OCI-LY7 (cell line): ENCODE data around the gene OASL. TPM values are rescaled to one million over a fixed set of nuclear protein-coding genes. Genes with fewer than 3 reads are reported as not detected.

Source experiments
- BruUV-seq: library from RNA; stranded (reverse); fragments of 400-500 nt; replicated peaks from 2 replicates; lab custom pipeline; 2021; lab: Mats Ljungman, UMichigan
- CTCF ChIA-PET: fragments of 300-600 bp; sonication (Branson Sonifier 250); formaldehyde crosslinking; loops from one replicate; lab custom pipeline; 2022; ENCODE audit warnings: antibody characterized with exemption; ENCODE audit not compliant: unreplicated experiment; lab: Charles Lee
- POLR2A ChIA-PET: fragments of 300-600 bp; sonication (Branson Sonifier 250); formaldehyde crosslinking; loops from one replicate; lab custom pipeline; 2022; ENCODE audit warnings: antibody characterized with exemption; lab: Charles Lee
- DNase-seq: peaks from one replicate; pipeline ENCODE4 v3.0.0-alpha.2; 2015; ENCODE audit warnings: low spot score
- H2AFZ ChIP-seq: fragments of 200-600 bp; sonication (generic), shearing (Covaris generic); 2 replicates; pipeline ENCODE4 v1.6.1; 2014; ENCODE audit warnings: mild to moderate bottlenecking, antibody characterized with exemption, low read length, moderate library complexity
- H3K27ac ChIP-seq: fragments of 200-600 bp; sonication (generic); 2 replicates; pipeline ENCODE4 v1.5.1; 2014; ENCODE audit warnings: mixed run types, low read depth, mild to moderate bottlenecking, moderate library complexity, low read length, inconsistent platforms; ENCODE audit not compliant: poor library complexity, severe bottlenecking
- H3K36me3 ChIP-seq: fragments of 200-600 bp; sonication (generic); 2 replicates; pipeline ENCODE4 v1.6.1; 2014; ENCODE audit warnings: mild to moderate bottlenecking, antibody characterized with exemption, low read length, moderate library complexity, mixed read lengths; ENCODE audit not compliant: insufficient read depth
- H3K4me1 ChIP-seq: fragments of 200-600 bp; sonication (generic); 2 replicates; pipeline ENCODE4 v1.5.1; 2014; ENCODE audit warnings: mild to moderate bottlenecking, low read length; ENCODE audit not compliant: insufficient read depth, poor library complexity, severe bottlenecking
- H3K4me2 ChIP-seq: fragments of 200-600 bp; sonication (generic); 2 replicates; pipeline ENCODE4 v1.6.1; 2014; ENCODE audit warnings: mild to moderate bottlenecking, low read length
- H3K4me3 ChIP-seq: fragments of 200-600 bp; sonication (generic); 2 replicates; pipeline ENCODE4 v1.5.1; 2014; ENCODE audit warnings: mild to moderate bottlenecking, low read depth, low read length; ENCODE audit not compliant: poor library complexity, severe bottlenecking
- H3K79me2 ChIP-seq: fragments of 200-600 bp; sonication (generic); 2 replicates; pipeline ENCODE4 v1.6.1; 2016; ENCODE audit warnings: low read depth, mild to moderate bottlenecking, low read length, moderate library complexity, mixed read lengths; ENCODE audit not compliant: insufficient read depth
- H3K9me2 ChIP-seq: fragments of 200-600 bp; sonication (generic); 2 replicates; pipeline ENCODE4 v1.6.1; 2016; ENCODE audit warnings: mild to moderate bottlenecking, low read length, mixed read lengths; ENCODE audit not compliant: insufficient read depth
- H3K9me3 ChIP-seq: fragments of 200-600 bp; sonication (generic); 2 replicates; pipeline ENCODE4 v1.6.1; 2014; ENCODE audit warnings: mild to moderate bottlenecking, mixed run types, low read length, mixed read lengths
- H4K20me1 ChIP-seq: fragments of 200-600 bp; sonication (generic); 2 replicates; pipeline ENCODE4 v1.6.1; 2014; ENCODE audit warnings: mild to moderate bottlenecking, antibody characterized with exemption, low read length, moderate library complexity, mixed read lengths; ENCODE audit not compliant: insufficient read depth
- CTCF ChIP-seq: fragments of 200-600 bp; sonication (generic); conservative IDR thresholded peaks from 2 replicates; pipeline ENCODE4 v1.5.1; 2014; ENCODE audit warnings: mild to moderate bottlenecking, antibody characterized with exemption, low read length, moderate library complexity, mixed read lengths
- EZH2phosphoT487 ChIP-seq: fragments of 200-600 bp; sonication (generic); IDR thresholded peaks from 2 replicates; pipeline ENCODE4 v1.6.1; 2018; ENCODE audit warnings: low read depth, borderline replicate concordance, mild to moderate bottlenecking, mixed run types, antibody characterized with exemption, low read length, moderate library complexity, mixed read lengths
- intact Hi-C: fragments of 100-400 bp; cut with micrococcal nuclease; formaldehyde crosslinking; loops from one replicate; pipeline ENCODE4 v1.10.0; 2022; ENCODE audit not compliant: unreplicated experiment
- total RNA-seq, 2 experiments: library from RNA; depleted of rRNA in 1 of 2; stranded (reverse); fragments of >200 nt in 1 of 2; shearing (Covaris generic) in 1 of 2; gene quantifications; 2 replicates each; pipeline ENCODE4 v1.2.3, GENCODE V29; 2014 to 2022

Gene OASL
- total RNA-seq, 2 experiments from 2014 or later = 0.09 to 0.25 TPM

- intact Hi-C loops = no loop called here
- BruUV-seq = no TSS peak
- no peak overlapping the region for H3K4me3 ChIP-seq
- TF ChIP-seq EZH2phosphoT487 (no peak), CTCF (no peak; the same call in 1 of the 2 replicates)
- no peak for DNase-seq
- ChIA-PET POLR2A (interaction anchor here (0.7 kb wide), 1 partner anchor 309 kb away, joined by 4 read pairs; no protein-coding TSS in a partner anchor), CTCF (no interaction called here)
- no peaks in the 10 kb centered on the region for H3K79me2 ChIP-seq
- no peak overlapping the region for H3K4me2 ChIP-seq
- no peaks in the 10 kb centered on the region for H4K20me1 ChIP-seq
- H3K27ac ChIP-seq = no peak overlapping the region
- no peaks in the 10 kb centered on the region for H3K36me3 ChIP-seq
- H3K9me3 ChIP-seq = no peaks in the 10 kb centered on the region
- H2AFZ ChIP-seq = no peak overlapping the region
- no peaks in the 10 kb centered on the region for H3K9me2 ChIP-seq
- H3K4me1 ChIP-seq = no peaks in the 10 kb centered on the region
Observed at GRCh38 chr12:121026274-121027045, 12.6 kb downstream of the OASL start.

GRCh38 chr12:121025442-121026226, 13.4 kb downstream of the OASL start:
- no peak overlapping the region for H3K4me2 ChIP-seq
- ChIA-PET CTCF (no interaction called here), POLR2A (interaction anchor here (0.7 kb wide), 1 partner anchor 309 kb away, joined by 4 read pairs; no protein-coding TSS in a partner anchor)
- H3K4me1 ChIP-seq = no peaks in the 10 kb centered on the region
- intact Hi-C loops = no loop called here
- TF ChIP-seq CTCF = no peak
- no peak for TF ChIP-seq EZH2phosphoT487
- H4K20me1 ChIP-seq = no peaks in the 10 kb centered on the region
- no peaks in the 10 kb centered on the region for H3K9me3 ChIP-seq
- H3K36me3 ChIP-seq = no peaks in the 10 kb centered on the region
- no peak overlapping the region for H3K27ac ChIP-seq
- no peak overlapping the region for H2AFZ ChIP-seq
- DNase-seq = no peak
- H3K4me3 ChIP-seq = no peak overlapping the region
- no TSS peak for BruUV-seq
- H3K9me2 ChIP-seq = no peaks in the 10 kb centered on the region
- no peaks in the 10 kb centered on the region for H3K79me2 ChIP-seq
